KOPT-K1 (cell line): ENCODE measurements around the gene HTR5A.
"Not testable (repeated sequence)": the region's sequence is repeated elsewhere in the genome, so short reads cannot be mapped to it uniquely, and the experiment has no call there.

Source experiments
- H3K27ac ChIP-seq: fragments of 200-600 bp; sonication (generic); 2 replicates; pipeline ENCODE4 v1.5.1; 2016; ENCODE audit warnings: antibody characterized with exemption, mild to moderate bottlenecking, low read depth, low read length; ENCODE audit not compliant: poor library complexity, severe bottlenecking
- H3K36me3 ChIP-seq: fragments of 200-600 bp; sonication (generic); 2 replicates; pipeline ENCODE4 v1.5.1; 2017; ENCODE audit warnings: antibody characterized with exemption, mild to moderate bottlenecking, low read length, moderate library complexity; ENCODE audit not compliant: insufficient read depth
- H3K9me3 ChIP-seq: fragments of 200-600 bp; sonication (generic); 2 replicates; pipeline ENCODE4 v1.5.1; 2017; ENCODE audit warnings: antibody characterized with exemption, low read length, mild to moderate bottlenecking; ENCODE audit not compliant: insufficient read depth, poor library complexity, severe bottlenecking

Gene HTR5A

GRCh38 chr7:155069992-155070751 is at the start of gene HTR5A:
Gene HTR5A, plus strand, starts transcription at chr7:155070324. Its CDS starts 576 bp downstream, at chr7:155070900.
- no peaks in the 10 kb centered on the region for H3K9me3 ChIP-seq
- no peaks in the 10 kb centered on the region for H3K36me3 ChIP-seq

GRCh38 chr7:155020996-155021395 is 49.1 kb upstream of the HTR5A start:
- no peaks in the 10 kb centered on the region for H3K36me3 ChIP-seq
- H3K27ac ChIP-seq: no peak overlapping the region
- no peaks in the 10 kb centered on the region for H3K9me3 ChIP-seq

More at GRCh38 chr7:155069992-155070751, at the start of gene HTR5A:
- H3K27ac ChIP-seq: no peak within 1 kb of the TSS

GRCh38 chr7:155021699-155022145 is 48.4 kb upstream of the HTR5A start:
- H3K27ac ChIP-seq: no peak overlapping the region
- H3K9me3 ChIP-seq: no peaks in the 10 kb centered on the region
- no peaks in the 10 kb centered on the region for H3K36me3 ChIP-seq

- no peaks in the 10 kb centered on the region for H3K36me3 ChIP-seq
- no peaks in the 10 kb centered on the region for H3K9me3 ChIP-seq
- H3K27ac ChIP-seq: no peak overlapping the region
These were observed 42.2 kb upstream of the HTR5A start for GRCh38 chr7:155027879-155028278.

GRCh38 chr7:155032978-155033377 is 37.1 kb upstream of the HTR5A start:
- H3K36me3 ChIP-seq: no peaks in the 10 kb centered on the region
- H3K9me3 ChIP-seq: no peaks in the 10 kb centered on the region
- no peak overlapping the region for H3K27ac ChIP-seq

GRCh38 chr7:155034495-155034894 is 35.6 kb upstream of the HTR5A start:
- not testable (repeated sequence) for H3K27ac ChIP-seq, H3K36me3 ChIP-seq, H3K9me3 ChIP-seq

GRCh38 chr7:155038335-155038734 is 31.8 kb upstream of the HTR5A start:
- peaks cover 9% of the 10 kb centered on the region for H3K9me3 ChIP-seq
- H3K36me3 ChIP-seq: no peaks in the 10 kb centered on the region

GRCh38 chr7:155043756-155044155 is 26.4 kb upstream of the HTR5A start:
- peaks cover 9% of the 10 kb centered on the region for H3K9me3 ChIP-seq
- no peaks in the 10 kb centered on the region for H3K36me3 ChIP-seq
- H3K27ac ChIP-seq: no peak overlapping the region

More at GRCh38 chr7:155038335-155038734, 31.8 kb upstream of the HTR5A start:
- no peak overlapping the region for H3K27ac ChIP-seq

GRCh38 chr7:155048006-155048405 is 22.1 kb upstream of the HTR5A start:
- no peaks in the 10 kb centered on the region for H3K9me3 ChIP-seq
- no peak overlapping the region for H3K27ac ChIP-seq
- H3K36me3 ChIP-seq: no peaks in the 10 kb centered on the region

GRCh38 chr7:155051355-155051754 is 18.8 kb upstream of the HTR5A start:
- H3K36me3 ChIP-seq: no peaks in the 10 kb centered on the region
- H3K9me3 ChIP-seq: no peaks in the 10 kb centered on the region
- H3K27ac ChIP-seq: no peak overlapping the region

GRCh38 chr7:155053002-155053401 is 17.1 kb upstream of the HTR5A start:
- Histone ChIP-seq H3K9me3 (no peaks in the 10 kb centered on the region), H3K36me3 (no peaks in the 10 kb centered on the region), H3K27ac (no peak overlapping the region)

- no peaks in the 10 kb centered on the region for H3K36me3 ChIP-seq
- H3K9me3 ChIP-seq: no peaks in the 10 kb centered on the region
- no peak overlapping the region for H3K27ac ChIP-seq
These were observed 15.4 kb upstream of the HTR5A start for GRCh38 chr7:155054761-155055160.

- no peaks in the 10 kb centered on the region for H3K9me3 ChIP-seq
- H3K27ac ChIP-seq: no peak overlapping the region
- H3K36me3 ChIP-seq: no peaks in the 10 kb centered on the region
These were observed 13.0 kb upstream of the HTR5A start for GRCh38 chr7:155057076-155057475.

GRCh38 chr7:155058896-155059295 is 11.2 kb upstream of the HTR5A start:
- no peaks in the 10 kb centered on the region for H3K9me3 ChIP-seq
- no peaks in the 10 kb centered on the region for H3K36me3 ChIP-seq
- H3K27ac ChIP-seq: no peak overlapping the region

GRCh38 chr7:155059703-155060102 is 10.4 kb upstream of the HTR5A start:
- Histone ChIP-seq H3K9me3 (no peaks in the 10 kb centered on the region), H3K27ac (no peak overlapping the region), H3K36me3 (no peaks in the 10 kb centered on the region)

GRCh38 chr7:155062411-155062810 is 7.7 kb upstream of the HTR5A start:
- H3K9me3 ChIP-seq: no peaks in the 10 kb centered on the region
- no peaks in the 10 kb centered on the region for H3K36me3 ChIP-seq
- no peak overlapping the region for H3K27ac ChIP-seq
